Endodermal cell (in vitro differentiated cells): Measurements from ENCODE around the gene DLGAP1. TPM values are rescaled to one million over a fixed set of nuclear protein-coding genes. Genes with fewer than 3 reads are reported as not detected.

ENCODE experiments used
- DNase-seq: peaks from one replicate; pipeline ENCODE4 v3.0.0-alpha.2; 2017
- H3K27ac ChIP-seq: 2 replicates; pipeline ENCODE4 v1.5.1; 2013; ENCODE audit warnings: mild to moderate bottlenecking, low read depth, low read length, moderate library complexity
- H3K27me3 ChIP-seq: 2 replicates; pipeline ENCODE4 v1.6.1; 2013; ENCODE audit warnings: mild to moderate bottlenecking, low read length, moderate library complexity; ENCODE audit not compliant: insufficient read depth, control insufficient read depth, poor library complexity, severe bottlenecking
- H3K36me3 ChIP-seq: 2 replicates; pipeline ENCODE4 v1.7.0; 2013; ENCODE audit warnings: mild to moderate bottlenecking, low read length, moderate library complexity; ENCODE audit not compliant: control insufficient read depth, insufficient read depth
- H3K4me1 ChIP-seq: one replicate; pipeline ENCODE4 v1.7.0; 2013; ENCODE audit warnings: low read length; ENCODE audit not compliant: control insufficient read depth, insufficient read depth
- H3K4me3 ChIP-seq: 2 replicates; pipeline ENCODE4 v1.5.1; 2013; ENCODE audit warnings: mild to moderate bottlenecking, low read length, moderate library complexity
- H3K9ac ChIP-seq: 2 replicates; pipeline ENCODE4 v1.6.1; 2013; ENCODE audit warnings: mild to moderate bottlenecking, low read length, moderate library complexity; ENCODE audit not compliant: poor library complexity, severe bottlenecking; ENCODE audit errors: extremely low read depth
- H3K9me3 ChIP-seq: 2 replicates; pipeline ENCODE4 v1.6.1; 2013; ENCODE audit warnings: mild to moderate bottlenecking, low read length, moderate library complexity; ENCODE audit not compliant: control insufficient read depth
- H3K27ac Mint-ChIP-seq: 2 replicates; pipeline ENCODE4 v1.8.0; 2020; ENCODE audit warnings: mixed read lengths
- H3K27me3 Mint-ChIP-seq: 2 replicates; pipeline ENCODE4 v1.8.0; 2021; ENCODE audit warnings: mild to moderate bottlenecking, mixed read lengths; ENCODE audit not compliant: insufficient read depth
- H3K36me3 Mint-ChIP-seq: 2 replicates; pipeline ENCODE4 v1.8.0; 2020; ENCODE audit warnings: low read depth, mixed read lengths
- H3K4me1 Mint-ChIP-seq: 2 replicates; pipeline ENCODE4 v1.8.0; 2020; ENCODE audit warnings: mixed read lengths
- H3K4me3 Mint-ChIP-seq: 2 replicates; pipeline ENCODE4 v1.8.0; 2020; ENCODE audit warnings: mild to moderate bottlenecking, moderate library complexity, mixed read lengths
- H3K9me3 Mint-ChIP-seq: 2 replicates; pipeline ENCODE4 v1.8.0; 2020; ENCODE audit warnings: mild to moderate bottlenecking, mixed read lengths
- WGBS, 2 experiments: methylation state at CpG; one replicate each; pipeline versions ENCODE4 v1.1.5 to v1.1.7; 2013; ENCODE audit warnings: missing lambda C conversion rate in 2 of 2, mixed read lengths in 1 of 2; ENCODE audit not compliant: insufficient coverage in 1 of 2, insufficient read length in 1 of 2; 5-methylcytosine and 5-hydroxymethylcytosine counted together
- total RNA-seq, 2 donors: library from RNA; stranded (reverse); fragmentation: NEBNext Ultra II Directional in 1 of 2; extraction: Animal tissue kit (Norgen Biotek cat#: 25700) in 1 of 2; gene quantifications; 2 replicates in 1 of 2; 3 replicates in 1 of 2; pipeline ENCODE4 v1.2.1, GENCODE V29; 2021
- TF ChIP-seq, protein P1 (sequence below): fragments of 200-600 bp; sonication (generic); conservative IDR thresholded peaks from 2 replicates; pipeline ENCODE4 v1.5.0; 2021; ENCODE audit warnings: antibody characterized with exemption, mild to moderate bottlenecking

DLGAP1 gene
- total RNA-seq, 2 donors from 2014 or later, result 11.5 to 21.5 TPM

DNA sequence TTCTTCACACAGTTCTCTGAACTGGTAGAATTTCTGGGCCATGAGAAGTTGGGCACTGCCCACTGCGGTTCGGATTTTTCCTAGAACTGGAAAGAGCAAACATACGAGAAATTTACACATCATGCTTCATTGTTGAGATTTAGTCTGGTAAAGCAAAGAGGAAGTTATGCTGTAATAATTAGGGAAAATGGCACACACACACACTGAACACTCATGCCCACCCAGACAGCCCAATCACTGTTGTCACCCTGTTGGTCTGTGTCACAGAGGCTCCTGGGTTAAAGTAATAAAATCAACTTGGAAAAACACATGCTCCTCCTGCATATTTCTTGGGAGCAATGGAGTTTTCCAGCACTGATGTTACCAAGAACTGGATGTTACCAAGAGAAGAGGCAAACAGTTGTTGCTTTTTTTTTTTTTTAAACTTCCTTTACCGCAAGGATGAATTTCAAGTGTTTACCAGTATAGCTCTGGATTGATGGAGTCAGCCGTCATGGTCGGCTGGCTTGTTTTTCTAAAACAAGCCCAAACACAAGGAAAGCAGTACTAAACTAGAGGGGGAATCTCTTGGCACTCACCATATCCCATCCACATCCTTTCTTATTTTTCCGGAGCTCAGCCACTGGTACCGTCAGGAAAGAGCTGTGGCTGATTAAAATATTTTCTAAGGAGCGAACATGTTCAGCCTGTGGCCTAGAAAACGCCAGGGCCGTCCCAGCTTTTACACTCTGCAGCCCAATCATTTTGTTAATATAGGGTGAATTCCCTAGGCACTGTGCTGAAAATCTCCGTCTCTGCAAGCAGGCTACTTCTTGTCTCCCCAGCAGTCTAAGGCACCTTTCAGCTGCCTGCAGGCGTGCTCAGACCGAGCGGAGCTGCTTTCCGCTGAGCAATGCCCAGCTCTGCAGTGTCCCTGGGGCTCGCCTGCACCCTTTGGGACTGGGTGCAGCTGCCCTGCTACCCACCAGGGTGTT lies 946.2 kb downstream of the DLGAP1 start:
- Histone ChIP-seq H3K9ac (no peak overlapping the region), H3K9me3 (no peaks in the 10 kb centered on the region), H3K27me3 (no peaks in the 10 kb centered on the region), H3K4me3 (no peak overlapping the region), H3K36me3 (no peaks in the 10 kb centered on the region), H3K27ac (no peak overlapping the region), H3K4me1 (no peaks in the 10 kb centered on the region)
- 88 to 97% methylated on average over 6 to 17 of the region's 17 CpGs for WGBS, 2 experiments
- H3K36me3 Mint-ChIP-seq, result no peaks in the 10 kb centered on the region
- TF ChIP-seq, protein P1, sequence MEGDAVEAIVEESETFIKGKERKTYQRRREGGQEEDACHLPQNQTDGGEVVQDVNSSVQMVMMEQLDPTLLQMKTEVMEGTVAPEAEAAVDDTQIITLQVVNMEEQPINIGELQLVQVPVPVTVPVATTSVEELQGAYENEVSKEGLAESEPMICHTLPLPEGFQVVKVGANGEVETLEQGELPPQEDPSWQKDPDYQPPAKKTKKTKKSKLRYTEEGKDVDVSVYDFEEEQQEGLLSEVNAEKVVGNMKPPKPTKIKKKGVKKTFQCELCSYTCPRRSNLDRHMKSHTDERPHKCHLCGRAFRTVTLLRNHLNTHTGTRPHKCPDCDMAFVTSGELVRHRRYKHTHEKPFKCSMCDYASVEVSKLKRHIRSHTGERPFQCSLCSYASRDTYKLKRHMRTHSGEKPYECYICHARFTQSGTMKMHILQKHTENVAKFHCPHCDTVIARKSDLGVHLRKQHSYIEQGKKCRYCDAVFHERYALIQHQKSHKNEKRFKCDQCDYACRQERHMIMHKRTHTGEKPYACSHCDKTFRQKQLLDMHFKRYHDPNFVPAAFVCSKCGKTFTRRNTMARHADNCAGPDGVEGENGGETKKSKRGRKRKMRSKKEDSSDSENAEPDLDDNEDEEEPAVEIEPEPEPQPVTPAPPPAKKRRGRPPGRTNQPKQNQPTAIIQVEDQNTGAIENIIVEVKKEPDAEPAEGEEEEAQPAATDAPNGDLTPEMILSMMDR, result no peak
- DNase-seq, result peak; percentile 73
- no peak overlapping the region for H3K4me3 Mint-ChIP-seq
- H3K9me3 Mint-ChIP-seq, result no peaks in the 10 kb centered on the region
- H3K27ac Mint-ChIP-seq, result no peak overlapping the region
- H3K27me3 Mint-ChIP-seq, result no peaks in the 10 kb centered on the region
- peaks cover 35% of the 10 kb centered on the region for H3K4me1 Mint-ChIP-seq

DNA sequence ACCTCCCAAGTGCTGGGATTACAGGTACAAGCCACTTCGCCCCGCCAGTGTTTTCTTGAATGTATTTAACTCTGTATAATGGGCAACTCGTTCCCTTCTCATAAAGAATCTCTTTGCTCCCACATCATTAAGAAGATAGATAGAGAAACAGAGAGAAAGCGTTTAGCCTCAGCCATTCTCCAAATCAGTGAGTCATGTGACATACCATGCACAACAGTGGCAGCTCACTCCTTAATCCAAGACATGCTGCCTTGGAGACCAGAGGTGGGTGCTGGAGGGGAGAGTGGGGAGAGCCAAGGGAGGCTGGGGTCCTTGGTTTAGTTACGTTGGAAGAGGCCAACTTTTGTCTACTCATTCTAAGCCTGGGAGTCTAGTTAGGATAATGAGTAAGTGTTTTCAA lies 950.5 kb downstream of the DLGAP1 start:
- no peak overlapping the region for H3K27ac ChIP-seq
- no peak overlapping the region for H3K9ac ChIP-seq
- no peaks in the 10 kb centered on the region for H3K9me3 Mint-ChIP-seq
- no peaks in the 10 kb centered on the region for H3K27me3 Mint-ChIP-seq
- no peak for DNase-seq
- no peaks in the 10 kb centered on the region for H3K4me1 ChIP-seq
- no peak overlapping the region for H3K4me3 Mint-ChIP-seq
- H3K27ac Mint-ChIP-seq, result peak overlapping the region; percentile 10
- H3K4me1 Mint-ChIP-seq, result peaks cover 19% of the 10 kb centered on the region
- H3K36me3 Mint-ChIP-seq, result no peaks in the 10 kb centered on the region
- no peaks in the 10 kb centered on the region for H3K27me3 ChIP-seq
- H3K4me3 ChIP-seq, result no peak overlapping the region
- H3K9me3 ChIP-seq, result no peaks in the 10 kb centered on the region
- H3K36me3 ChIP-seq, result no peaks in the 10 kb centered on the region
- WGBS, 2 experiments, result 60 to 77% methylated on average over 2 to 5 of the region's 5 CpGs
- TF ChIP-seq, protein P1, result no peak

DNA sequence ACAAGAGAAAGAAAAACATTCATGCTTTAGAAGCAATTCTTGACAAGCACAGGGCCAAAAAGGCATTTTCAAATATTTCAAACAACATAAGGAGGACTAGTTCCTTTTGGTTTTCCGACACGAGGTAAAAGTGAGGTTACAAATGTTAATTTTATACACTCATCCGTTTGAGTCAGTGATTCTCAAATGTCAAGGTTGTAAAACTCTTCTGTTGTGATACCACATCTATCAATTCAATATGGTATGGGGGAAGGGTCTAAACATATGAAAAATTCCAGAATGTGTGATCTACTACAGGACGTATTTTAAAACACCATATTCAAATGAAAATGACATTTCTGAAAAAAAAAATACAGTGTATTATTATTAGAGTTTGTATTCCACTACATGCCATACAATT lies 952.5 kb downstream of the DLGAP1 start:
- Mint-ChIP-seq H3K27me3 (peaks cover 12% of the 10 kb centered on the region), H3K36me3 (no peaks in the 10 kb centered on the region), H3K9me3 (no peaks in the 10 kb centered on the region), H3K4me1 (peaks cover 20% of the 10 kb centered on the region), H3K27ac (no peak overlapping the region), H3K4me3 (no peak overlapping the region)
- TF ChIP-seq, protein P1, result no peak
- H3K27ac ChIP-seq, result no peak overlapping the region
- H3K27me3 ChIP-seq, result peaks cover 12% of the 10 kb centered on the region
- H3K9me3 ChIP-seq, result no peaks in the 10 kb centered on the region
- H3K36me3 ChIP-seq, result no peaks in the 10 kb centered on the region
- DNase-seq, result no peak
- no peak overlapping the region for H3K9ac ChIP-seq
- no peaks in the 10 kb centered on the region for H3K4me1 ChIP-seq
- no peak overlapping the region for H3K4me3 ChIP-seq
- 100% methylated on average over 2 of the region's 4 CpGs; no CpG with 5 or more reads in 1 of the 2 experiments for WGBS, 2 experiments
